ENCODE measurements around the gene OR4C11.

OR4C11 gene

GRCh38 chr11:55572548-55572947, 34.9 kb downstream of the OR4C11 start:
- no peak for DNase-seq
- Histone ChIP-seq H3K4me1 (no peaks in the 10 kb centered on the region), H3K4me3 (ENCODE audit: low read depth, low read length) (no peak overlapping the region), H3K9me3 (no peaks in the 10 kb centered on the region), H3K36me3 (no peaks in the 10 kb centered on the region), H3K27me3 (no peaks in the 10 kb centered on the region)
- TF ChIP-seq CTCF (IDR thresholded peaks at IDR 0.05; ENCODE audit: low read depth, low read length) = no peak

- no peak for DNase-seq
- no peak within 1 kb of the TSS for H3K4me3 ChIP-seq (ENCODE audit: low read depth, low read length)
- no peaks in the 10 kb centered on the region for H3K27me3 ChIP-seq
- no peaks in the 10 kb centered on the region for H3K9me3 ChIP-seq
- no peaks in the 10 kb centered on the region for H3K4me1 ChIP-seq
- TF ChIP-seq CTCF (IDR thresholded peaks at IDR 0.05; ENCODE audit: low read depth, low read length) = no peak
- no peaks in the 10 kb centered on the region for H3K36me3 ChIP-seq
Measured at GRCh38 chr11:55571828-55572227, 35.6 kb downstream of the OR4C11 start, which contains the start of gene OR4C16. Gene OR4C16 (plus strand): TSS chr11:55572128. CDS start chr11:55572128, 0 bp downstream.

GRCh38 chr11:55554169-55554568, 53.3 kb downstream of the OR4C11 start, which contains the start of gene OR4C15:
Gene OR4C15 (plus strand): TSS chr11:55554469. CDS start chr11:55554469, 0 bp downstream.
- no peak for TF ChIP-seq CTCF (IDR thresholded peaks at IDR 0.05; ENCODE audit: low read depth, low read length)
- no peak within 1 kb of the TSS for H3K4me3 ChIP-seq (ENCODE audit: low read depth, low read length)
- no peak for DNase-seq
- H3K27me3 ChIP-seq = no peaks in the 10 kb centered on the region
- no peaks in the 10 kb centered on the region for H3K9me3 ChIP-seq
- H3K36me3 ChIP-seq = no peaks in the 10 kb centered on the region
- no peaks in the 10 kb centered on the region for H3K4me1 ChIP-seq

Data from BE2C (cell line).